Lower lobe of right lung (tissue), 2 donors: Measurements from ENCODE around the gene KAT2B. TPM values are rescaled to one million over a fixed set of nuclear protein-coding genes. Genes with fewer than 3 reads are reported as not detected.

Experiments
- ATAC-seq, 2 donors: fragments of 200-7000 bp; cut with Tn5 transposase; one replicate each; pipeline ENCODE4 v1.9.1; 2020 to 2022; ENCODE audit warnings: mild to moderate bottlenecking in 2 of 2, moderate library complexity in 2 of 2
- DNase-seq: peaks from one replicate; pipeline ENCODE4 v3.0.0-alpha.2; 2020
- H3K27ac ChIP-seq: fragments of 200-600 bp; one replicate; pipeline ENCODE4 v1.8.0; 2022
- H3K27me3 ChIP-seq: fragments of 200-600 bp; one replicate; pipeline ENCODE4 v1.8.0; 2022; ENCODE audit warnings: low read depth
- H3K36me3 ChIP-seq: fragments of 200-600 bp; one replicate; pipeline ENCODE4 v1.8.0; 2022; ENCODE audit warnings: mild to moderate bottlenecking
- H3K4me1 ChIP-seq: fragments of 200-600 bp; one replicate; pipeline ENCODE4 v1.8.0; 2022
- H3K4me3 ChIP-seq: fragments of 200-600 bp; one replicate; pipeline ENCODE4 v1.8.0; 2022; ENCODE audit warnings: mild to moderate bottlenecking
- H3K9me3 ChIP-seq: fragments of 200-600 bp; one replicate; pipeline ENCODE4 v1.8.0; 2022
- CTCF ChIP-seq: fragments of 200-600 bp; IDR thresholded peaks from one replicate; pipeline ENCODE4 v1.8.0; 2022; ENCODE audit warnings: antibody characterized with exemption, mild to moderate bottlenecking
- intact Hi-C: fragments of 100-400 bp; cut with DNase I; formaldehyde crosslinking; loops from one replicate; pipeline ENCODE4 v1.11.0; 2022
- total RNA-seq: library from RNA; stranded (reverse); fragmentation: NEBNext Ultra II Directional; extraction: Animal tissue kit (Norgen Biotek cat#: 25700); gene quantifications from one replicate; pipeline ENCODE4 v1.2.1, GENCODE V29; 2021
- donor health status: DM: no; HTN: yes; CAD: no; lungs with severe emphysema.

The KAT2B gene
- total RNA-seq, 1 donor from 2014 or later, result 41.4 TPM

GRCh38 chr3:20051123-20051806 is 11.0 kb downstream of the KAT2B start:
- peaks cover 43% of the 10 kb centered on the region for H3K4me1 ChIP-seq
- no peaks in the 10 kb centered on the region for H3K36me3 ChIP-seq
- no peaks in the 10 kb centered on the region for H3K27me3 ChIP-seq
- DNase-seq, result no peak
- no peak for ATAC-seq
- H3K27ac ChIP-seq, result no peak overlapping the region
- no peak overlapping the region for H3K4me3 ChIP-seq
- intact Hi-C loops, result no loop called here
- TF ChIP-seq CTCF, result no peak
- no peaks in the 10 kb centered on the region for H3K9me3 ChIP-seq

GRCh38 chr3:20052851-20053250 is 12.6 kb downstream of the KAT2B start:
- H3K27me3 ChIP-seq, result no peaks in the 10 kb centered on the region
- peaks cover 52% of the 10 kb centered on the region for H3K4me1 ChIP-seq
- no peak for ATAC-seq
- no peak overlapping the region for H3K4me3 ChIP-seq
- TF ChIP-seq CTCF, result no peak
- intact Hi-C loops, result no loop called here
- DNase-seq, result no peak
- H3K36me3 ChIP-seq, result no peaks in the 10 kb centered on the region
- H3K9me3 ChIP-seq, result no peaks in the 10 kb centered on the region
- no peak overlapping the region for H3K27ac ChIP-seq

- intact Hi-C loops, result no loop called here
- peak; percentile 76 to 83 for ATAC-seq
- no peaks in the 10 kb centered on the region for H3K27me3 ChIP-seq
- no peak overlapping the region for H3K4me3 ChIP-seq
- no peak overlapping the region for H3K27ac ChIP-seq
- no peaks in the 10 kb centered on the region for H3K9me3 ChIP-seq
- no peaks in the 10 kb centered on the region for H3K36me3 ChIP-seq
- no peak for TF ChIP-seq CTCF
- H3K4me1 ChIP-seq, result peaks cover 42% of the 10 kb centered on the region
- DNase-seq, result no peak
Observed at GRCh38 chr3:20054549-20054987, 14.3 kb downstream of the KAT2B start.

- ATAC-seq, result peak; percentile 3
- H3K27ac ChIP-seq, result peak overlapping the region; percentile 56
Observed at GRCh38 chr3:20055020-20055775, 15.0 kb downstream of the KAT2B start.

GRCh38 chr3:20055842-20056241 is 15.6 kb downstream of the KAT2B start:
- intact Hi-C loops, result no loop called here
- Histone ChIP-seq H3K9me3 (no peaks in the 10 kb centered on the region), H3K27me3 (no peaks in the 10 kb centered on the region), H3K36me3 (no peaks in the 10 kb centered on the region), H3K4me1 (peaks cover 48% of the 10 kb centered on the region), H3K27ac (no peak overlapping the region), H3K4me3 (no peak overlapping the region)
- no peak for TF ChIP-seq CTCF
- no peak for ATAC-seq
- DNase-seq, result no peak

More at GRCh38 chr3:20055020-20055775, 15.0 kb downstream of the KAT2B start:
- no peak overlapping the region for H3K4me3 ChIP-seq
- H3K36me3 ChIP-seq, result no peaks in the 10 kb centered on the region
- DNase-seq, result no peak
- intact Hi-C loops, result no loop called here
- peaks cover 42% of the 10 kb centered on the region for H3K4me1 ChIP-seq
- H3K9me3 ChIP-seq, result no peaks in the 10 kb centered on the region
- H3K27me3 ChIP-seq, result no peaks in the 10 kb centered on the region
- TF ChIP-seq CTCF, result no peak
